H9 (cell line): Measurements from ENCODE around the gene NAP1L5. TPM values are rescaled to one million over a fixed set of nuclear protein-coding genes. Genes with fewer than 3 reads are reported as not detected.

Source experiments
- DNase-seq: peaks from one replicate; pipeline ENCODE4 v3.0.0-alpha.2; 2017
- H2AFZ ChIP-seq: one replicate; pipeline ENCODE4 v1.6.1; 2013; ENCODE audit warnings: mild to moderate bottlenecking, low read length, control low read depth, moderate library complexity
- H2AK5ac ChIP-seq: 2 replicates; pipeline ENCODE4 v1.6.1; 2013; ENCODE audit warnings: low read length, control low read depth, mixed read lengths; ENCODE audit not compliant: insufficient read length
- H2BK120ac ChIP-seq: one replicate; pipeline ENCODE4 v1.6.1; 2013; ENCODE audit warnings: low read depth, mild to moderate bottlenecking, low read length, control low read depth, inconsistent platforms; ENCODE audit not compliant: poor library complexity, severe bottlenecking
- H2BK12ac ChIP-seq: 2 replicates; pipeline ENCODE4 v1.6.1; 2013; ENCODE audit warnings: low read length, control low read depth, mixed read lengths, low read depth; ENCODE audit not compliant: insufficient read length
- H2BK15ac ChIP-seq: 2 replicates; pipeline ENCODE4 v1.6.1; 2013; ENCODE audit warnings: low read depth, low read length, control low read depth
- H2BK20ac ChIP-seq: one replicate; pipeline ENCODE4 v1.6.1; 2013; ENCODE audit warnings: low read depth, mild to moderate bottlenecking, low read length, control low read depth, inconsistent platforms; ENCODE audit not compliant: poor library complexity, severe bottlenecking
- H2BK5ac ChIP-seq: 2 replicates; pipeline ENCODE4 v1.6.1; 2013; ENCODE audit warnings: low read length, control low read depth, mixed read lengths; ENCODE audit not compliant: insufficient read length
- H3K14ac ChIP-seq: 2 replicates; pipeline ENCODE4 v1.6.1; 2013; ENCODE audit warnings: low read length, control low read depth; ENCODE audit not compliant: insufficient read depth
- H3K18ac ChIP-seq: 2 replicates; pipeline ENCODE4 v1.6.1; 2013; ENCODE audit warnings: low read depth, mild to moderate bottlenecking, mixed read lengths, low read length, control low read depth; ENCODE audit not compliant: insufficient read length
- H3K23ac ChIP-seq: 2 replicates; pipeline ENCODE4 v1.6.1; 2013; ENCODE audit warnings: low read length, control low read depth, mixed read lengths, low read depth; ENCODE audit not compliant: insufficient read length
- H3K23me2 ChIP-seq: 2 replicates; pipeline ENCODE4 v1.6.1; 2013; ENCODE audit warnings: low read depth, mild to moderate bottlenecking, mixed read lengths, low read length, control low read depth; ENCODE audit not compliant: insufficient read length, poor library complexity, severe bottlenecking
- H3K27ac ChIP-seq: 2 replicates; pipeline ENCODE4 v1.5.1; 2013; ENCODE audit warnings: low read length, control low read depth, mixed read lengths, low read depth; ENCODE audit not compliant: insufficient read length
- H3K27me3 ChIP-seq: 2 replicates; pipeline ENCODE4 v1.6.1; 2013; ENCODE audit warnings: low read length, control low read depth, inconsistent platforms; ENCODE audit not compliant: insufficient read depth
- H3K4ac ChIP-seq: 2 replicates; pipeline ENCODE4 v1.6.1; 2013; ENCODE audit warnings: low read depth, mild to moderate bottlenecking, control low read depth, inconsistent platforms, low read length, moderate library complexity
- H3K4me1 ChIP-seq: 2 replicates; pipeline ENCODE4 v1.6.1; 2013; ENCODE audit warnings: low read length, control low read depth, inconsistent platforms; ENCODE audit not compliant: insufficient read depth
- H3K4me2 ChIP-seq: 2 replicates; pipeline ENCODE4 v1.6.1; 2013; ENCODE audit warnings: low read length, control low read depth, mixed read lengths; ENCODE audit not compliant: insufficient read length, insufficient read depth
- H3K56ac ChIP-seq: 2 replicates; pipeline ENCODE4 v1.6.1; 2013; ENCODE audit warnings: low read depth, mild to moderate bottlenecking, mixed read lengths, low read length, control low read depth; ENCODE audit not compliant: insufficient read length
- H3K79me1 ChIP-seq: 2 replicates; pipeline ENCODE4 v1.6.1; 2013; ENCODE audit warnings: low read depth, mild to moderate bottlenecking, moderate library complexity, low read length, control low read depth, inconsistent platforms; ENCODE audit not compliant: insufficient read depth, poor library complexity, severe bottlenecking
- H3K79me2 ChIP-seq: 2 replicates; pipeline ENCODE4 v1.6.1; 2013; ENCODE audit warnings: low read length, control low read depth, inconsistent platforms; ENCODE audit not compliant: insufficient read depth
- H3K9ac ChIP-seq: 2 replicates; pipeline ENCODE4 v1.6.1; 2013; ENCODE audit warnings: low read length, control low read depth, mixed read lengths; ENCODE audit not compliant: insufficient read length; ENCODE audit errors: extremely low read depth
- H3K9me3 ChIP-seq: one replicate; pipeline ENCODE4 v1.6.1; 2013; ENCODE audit warnings: low read depth, low read length, inconsistent platforms; ENCODE audit not compliant: control insufficient read depth
- H3T11ph ChIP-seq: one replicate; pipeline ENCODE4 v1.6.1; 2013; ENCODE audit warnings: mild to moderate bottlenecking, low read length, control low read depth, inconsistent platforms
- H4K20me1 ChIP-seq: one replicate; pipeline ENCODE4 v1.6.1; 2013; ENCODE audit not compliant: control insufficient read depth, insufficient read length, insufficient read depth
- H4K5ac ChIP-seq: 2 replicates; pipeline ENCODE4 v1.6.1; 2013; ENCODE audit warnings: low read depth, mild to moderate bottlenecking, mixed read lengths, low read length, control low read depth; ENCODE audit not compliant: insufficient read length
- H4K8ac ChIP-seq: replicated peaks from 2 replicates; pipeline ENCODE4 v1.6.1; 2013; ENCODE audit warnings: low read length, control low read depth, mixed read lengths, low read depth; ENCODE audit not compliant: insufficient read length
- H4K91ac ChIP-seq: 2 replicates; pipeline ENCODE4 v1.6.1; 2013; ENCODE audit warnings: low read depth, mild to moderate bottlenecking, moderate library complexity, mixed read lengths, low read length, control low read depth; ENCODE audit not compliant: insufficient read length
- H3K27ac Mint-ChIP-seq, 3 experiments: 2 replicates in 2 of 3; 3 replicates in 1 of 3; pipeline ENCODE4 v1.8.0; 2020 to 2021; ENCODE audit warnings: mixed read lengths in 3 of 3, mild to moderate bottlenecking in 1 of 3, moderate library complexity in 1 of 3
- H3K27me3 Mint-ChIP-seq: 2 replicates; pipeline ENCODE4 v1.8.0; 2021; ENCODE audit warnings: low read depth, mild to moderate bottlenecking, moderate library complexity, mixed read lengths
- H3K36me3 Mint-ChIP-seq, 3 experiments: 2 replicates in 2 of 3; 3 replicates in 1 of 3; pipeline ENCODE4 v1.8.0; 2020 to 2021; ENCODE audit warnings: low read depth in 3 of 3, mixed read lengths in 3 of 3; ENCODE audit not compliant: insufficient read depth in 1 of 3
- H3K4me1 Mint-ChIP-seq, 2 experiments: 2 replicates each; pipeline ENCODE4 v1.8.0; 2020; ENCODE audit warnings: mixed read lengths in 2 of 2
- H3K4me3 Mint-ChIP-seq, 2 experiments: 2 replicates in 1 of 2; 3 replicates in 1 of 2; pipeline ENCODE4 v1.8.0; 2020 to 2021; ENCODE audit warnings: mild to moderate bottlenecking in 2 of 2, mixed read lengths in 2 of 2, moderate library complexity in 1 of 2
- H3K9me3 Mint-ChIP-seq, 2 experiments: 2 replicates in 1 of 2; 3 replicates in 1 of 2; pipeline ENCODE4 v1.8.0; 2020; ENCODE audit warnings: mild to moderate bottlenecking in 2 of 2, mixed read lengths in 2 of 2, moderate library complexity in 1 of 2
- WGBS: extraction: QIAGEN DNeasy Blood & Tissue Kit; methylation state at CpG from one replicate; pipeline ENCODE4 v1.1.7; 2013; ENCODE audit warnings: missing lambda C conversion rate, low lambda C conversion rate, mixed read lengths; ENCODE audit not compliant: insufficient read length; ENCODE audit errors: extremely low coverage; 5-methylcytosine and 5-hydroxymethylcytosine counted together
- total RNA-seq: library from RNA; stranded (reverse); gene quantifications from 2 replicates; pipeline ENCODE4 v1.2.1, GENCODE V29; 2021
- TF ChIP-seq, protein P1 (sequence below): fragments of 200-600 bp; sonication (generic); conservative IDR thresholded peaks from 3 replicates; pipeline ENCODE4 v1.8.0; 2021; ENCODE audit warnings: antibody characterized with exemption, mild to moderate bottlenecking

The NAP1L5 gene
- total RNA-seq, 1 experiment from 2014 or later = 2.2 TPM

DNA sequence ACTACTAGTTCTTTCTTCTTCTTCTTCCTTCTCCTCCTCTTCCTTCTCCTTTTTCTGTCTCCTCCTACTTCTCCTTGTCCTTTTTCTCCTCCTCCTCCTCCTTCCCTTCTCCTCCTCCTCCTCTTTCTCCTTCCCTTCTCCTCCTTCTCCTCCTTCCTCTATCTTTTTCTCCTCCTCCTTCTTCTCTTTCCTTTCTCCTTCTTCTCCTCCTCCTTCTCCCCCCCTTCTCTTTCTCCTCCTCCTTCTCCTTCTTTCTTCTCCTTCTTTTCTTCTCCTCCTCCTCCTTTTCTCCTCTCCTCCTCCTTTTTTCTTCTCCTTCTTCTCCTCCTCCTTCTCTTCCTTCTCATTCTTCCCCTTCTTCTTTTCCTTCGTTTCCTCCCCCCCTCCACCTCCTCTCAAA, 21.8 kb upstream of the NAP1L5 start:
- no peak for DNase-seq
- no peak overlapping the region for H3K23ac ChIP-seq
- Mint-ChIP-seq H3K4me3 (no peak overlapping the region), H3K27me3 (no peaks in the 10 kb centered on the region; the same call in 1 of the 2 replicates), H3K9me3 (peaks cover 17 to 22% of the 10 kb centered on the region in 2 experiments), H3K27ac (no peak overlapping the region), H3K36me3 (peaks cover 11 to 26% (median 16%) of the 10 kb centered on the region in 3 experiments), H3K4me1 (peaks cover 0 to 3% of the 10 kb centered on the region in 2 experiments; a peak in 1 of 4 replicates)
- no peak overlapping the region for H3K18ac ChIP-seq
- H2AK5ac ChIP-seq = no peak overlapping the region
- no peak overlapping the region for H3K14ac ChIP-seq
- no peak overlapping the region for H3T11ph ChIP-seq
- H2BK12ac ChIP-seq = no peak overlapping the region
- TF ChIP-seq, protein P1, sequence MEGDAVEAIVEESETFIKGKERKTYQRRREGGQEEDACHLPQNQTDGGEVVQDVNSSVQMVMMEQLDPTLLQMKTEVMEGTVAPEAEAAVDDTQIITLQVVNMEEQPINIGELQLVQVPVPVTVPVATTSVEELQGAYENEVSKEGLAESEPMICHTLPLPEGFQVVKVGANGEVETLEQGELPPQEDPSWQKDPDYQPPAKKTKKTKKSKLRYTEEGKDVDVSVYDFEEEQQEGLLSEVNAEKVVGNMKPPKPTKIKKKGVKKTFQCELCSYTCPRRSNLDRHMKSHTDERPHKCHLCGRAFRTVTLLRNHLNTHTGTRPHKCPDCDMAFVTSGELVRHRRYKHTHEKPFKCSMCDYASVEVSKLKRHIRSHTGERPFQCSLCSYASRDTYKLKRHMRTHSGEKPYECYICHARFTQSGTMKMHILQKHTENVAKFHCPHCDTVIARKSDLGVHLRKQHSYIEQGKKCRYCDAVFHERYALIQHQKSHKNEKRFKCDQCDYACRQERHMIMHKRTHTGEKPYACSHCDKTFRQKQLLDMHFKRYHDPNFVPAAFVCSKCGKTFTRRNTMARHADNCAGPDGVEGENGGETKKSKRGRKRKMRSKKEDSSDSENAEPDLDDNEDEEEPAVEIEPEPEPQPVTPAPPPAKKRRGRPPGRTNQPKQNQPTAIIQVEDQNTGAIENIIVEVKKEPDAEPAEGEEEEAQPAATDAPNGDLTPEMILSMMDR = no peak
- no peak overlapping the region for H2AFZ ChIP-seq
- H3K56ac ChIP-seq = no peak overlapping the region
- no peak overlapping the region for H4K5ac ChIP-seq
- WGBS = 100% methylated on average over 1 of the region's 1 CpG
- H2BK20ac ChIP-seq = no peak overlapping the region
- H3K4me1 ChIP-seq = no peaks in the 10 kb centered on the region
- H4K8ac ChIP-seq = no peak overlapping the region
- no peak overlapping the region for H3K4ac ChIP-seq
- no peak overlapping the region for H4K91ac ChIP-seq
- no peaks in the 10 kb centered on the region for H4K20me1 ChIP-seq
- H3K9me3 ChIP-seq = no peaks in the 10 kb centered on the region
- no peak overlapping the region for H2BK120ac ChIP-seq
- H3K9ac ChIP-seq = no peak overlapping the region
- no peaks in the 10 kb centered on the region for H3K27me3 ChIP-seq
- no peaks in the 10 kb centered on the region for H3K79me2 ChIP-seq
- no peaks in the 10 kb centered on the region for H3K79me1 ChIP-seq
- H3K4me2 ChIP-seq = no peak overlapping the region
- H2BK5ac ChIP-seq = no peak overlapping the region
- H2BK15ac ChIP-seq = no peak overlapping the region
- no peaks in the 10 kb centered on the region for H3K23me2 ChIP-seq
- no peak overlapping the region for H3K27ac ChIP-seq
